H1 (cell line): ENCODE results near the gene TMEM212. TPM values are rescaled to one million over a fixed set of nuclear protein-coding genes. Genes with fewer than 3 reads are reported as not detected.

Experiments
- CTCF ChIA-PET: fragments of 300-600 bp; sonication (Branson Sonifier 250); formaldehyde crosslinking; loops from one replicate; lab custom pipeline; 2021; ENCODE audit not compliant: partially characterized antibody; lab: Charles Lee
- POLR2A ChIA-PET: fragments of 300-600 bp; sonication (Branson Sonifier 250); formaldehyde crosslinking; loops from one replicate; lab custom pipeline; 2021; ENCODE audit warnings: inconsistent platforms; ENCODE audit not compliant: partially characterized antibody; lab: Charles Lee
- DNase-seq, 2 experiments: peaks; one replicate each; pipeline versions ENCODE4 v3.0.0 to v3.0.0-alpha.2; 2010 to 2022; ENCODE audit warnings: low spot score in 2 of 2, low read depth in 1 of 2, mixed read lengths in 1 of 2
- FAIRE-seq: peaks from 2 replicates; lab custom pipeline; 2011; peaks lifted over from hg19 to GRCh38; lab: Jason Lieb, UNC
- H2AFZ ChIP-seq: 2 replicates; pipeline ENCODE4 v1.8.1; 2012; ENCODE audit warnings: low read length, inconsistent platforms
- H2AK5ac ChIP-seq: 2 replicates; pipeline ENCODE4 v1.6.1; 2013; ENCODE audit warnings: low read depth, low read length
- H2BK120ac ChIP-seq: replicated peaks from 2 replicates; pipeline ENCODE3; 2013; ENCODE audit warnings: low read depth, low read length, inconsistent platforms
- H2BK12ac ChIP-seq: 2 replicates; pipeline ENCODE4 v1.6.1; 2013; ENCODE audit warnings: low read depth, low read length
- H2BK15ac ChIP-seq: 2 replicates; pipeline ENCODE4 v1.6.1; 2013; ENCODE audit warnings: low read length
- H2BK20ac ChIP-seq: 2 replicates; pipeline ENCODE4 v1.6.1; 2013; ENCODE audit warnings: low read length
- H2BK5ac ChIP-seq: 2 replicates; pipeline ENCODE4 v1.6.1; 2013; ENCODE audit warnings: low read depth, low read length
- H3K14ac ChIP-seq: 2 replicates; pipeline ENCODE4 v1.6.1; 2013; ENCODE audit warnings: inconsistent platforms; ENCODE audit not compliant: insufficient read length
- H3K18ac ChIP-seq: 2 replicates; pipeline ENCODE4 v1.6.1; 2013; ENCODE audit warnings: low read length; ENCODE audit errors: extremely low read depth
- H3K23ac ChIP-seq: 2 replicates; pipeline ENCODE4 v1.6.1; 2013; ENCODE audit warnings: inconsistent platforms; ENCODE audit not compliant: insufficient read length
- H3K23me2 ChIP-seq: 2 replicates; pipeline ENCODE4 v1.6.1; 2013; ENCODE audit warnings: low read depth, low read length
- H3K27ac ChIP-seq: 2 replicates; pipeline ENCODE4 v1.6.1; 2011; ENCODE audit warnings: low read depth, low read length, inconsistent platforms
- H3K27me3 ChIP-seq, 4 experiments: replicated peaks in 1 of 4; 1 replicate in 1 of 4; 2 replicates in 3 of 4; pipeline versions ENCODE4 v1.6.1 to v1.8.1; 2011 to 2013; ENCODE audit warnings: low read length in 3 of 4, mild to moderate bottlenecking in 3 of 4, inconsistent platforms in 2 of 4, mixed read lengths in 2 of 4, moderate library complexity in 1 of 4; ENCODE audit not compliant: control insufficient read depth in 3 of 4, insufficient read depth in 3 of 4; ENCODE audit errors: extremely low read depth in 1 of 4
- H3K36me3 ChIP-seq, 4 experiments: 2 replicates each; pipeline versions ENCODE4 v1.6.1 to v1.8.1; 2011 to 2013; ENCODE audit warnings: mild to moderate bottlenecking in 4 of 4, low read length in 3 of 4, moderate library complexity in 2 of 4, control low read depth in 1 of 4, inconsistent platforms in 1 of 4; ENCODE audit not compliant: insufficient read depth in 4 of 4, control insufficient read depth in 2 of 4
- H3K4ac ChIP-seq: replicated peaks from 2 replicates; pipeline ENCODE3; 2013; ENCODE audit warnings: low read length, low read depth, mixed read lengths, inconsistent platforms; ENCODE audit not compliant: insufficient read length
- H3K4me1 ChIP-seq, 4 experiments: replicated peaks in 1 of 4; 1 replicate in 1 of 4; 2 replicates in 3 of 4; pipeline versions ENCODE4 v1.6.1 to v1.8.1; 2011 to 2013; ENCODE audit warnings: low read length in 3 of 4, inconsistent platforms in 2 of 4, mixed read lengths in 1 of 4; ENCODE audit not compliant: insufficient read depth in 4 of 4, control insufficient read depth in 3 of 4
- H3K4me2 ChIP-seq, 2 experiments: 2 replicates each; pipeline versions ENCODE4 v1.6.1 to v1.8.1; 2011 to 2013; ENCODE audit warnings: low read depth in 2 of 2, low read length in 2 of 2, control low read depth in 1 of 2, inconsistent platforms in 1 of 2, mild to moderate bottlenecking in 1 of 2; ENCODE audit not compliant: insufficient read depth in 1 of 2
- H3K4me3 ChIP-seq, 4 experiments: fragments of 200-600, 300-600 bp in 1 of 4; sonication (generic), shearing (Covaris generic), sonication (Bioruptor Twin) in 1 of 4; 2 replicates each; pipeline versions ENCODE4 v1.5.1 to v1.8.1; 2011 to 2016; ENCODE audit warnings: low read length in 4 of 4, low read depth in 3 of 4, control low read depth in 2 of 4, inconsistent platforms in 2 of 4, mild to moderate bottlenecking in 2 of 4, mixed read lengths in 1 of 4, moderate library complexity in 1 of 4; ENCODE audit not compliant: insufficient read depth in 2 of 4; ENCODE audit errors: extremely low read depth in 1 of 4
- H3K56ac ChIP-seq: replicated peaks from 2 replicates; pipeline ENCODE3; 2013; ENCODE audit warnings: low read depth, mild to moderate bottlenecking, mixed read lengths, low read length, inconsistent platforms; ENCODE audit not compliant: insufficient read length
- H3K79me1 ChIP-seq: 2 replicates; pipeline ENCODE4 v1.6.1; 2013; ENCODE audit warnings: low read depth, low read length, control low read depth
- H3K79me2 ChIP-seq, 2 experiments: 2 replicates each; pipeline versions ENCODE4 v1.6.1 to v1.8.1; 2012 to 2013; ENCODE audit warnings: low read length in 2 of 2, mild to moderate bottlenecking in 2 of 2, inconsistent platforms in 1 of 2; ENCODE audit not compliant: insufficient read depth in 2 of 2, control insufficient read depth in 1 of 2
- H3K9ac ChIP-seq, 4 experiments: replicated peaks in 1 of 4; 1 replicate in 1 of 4; 2 replicates in 3 of 4; pipeline versions ENCODE4 v1.6.1 to v1.8.1; 2011 to 2013; ENCODE audit warnings: low read depth in 3 of 4, low read length in 3 of 4, control low read depth in 2 of 4, mild to moderate bottlenecking in 2 of 4, moderate library complexity in 2 of 4, inconsistent platforms in 1 of 4; ENCODE audit errors: extremely low read depth in 1 of 4
- H3K9me3 ChIP-seq, 2 experiments: 2 replicates each; pipeline versions ENCODE4 v1.6.1 to v1.8.1; 2012 to 2013; ENCODE audit warnings: mild to moderate bottlenecking in 2 of 2, moderate library complexity in 2 of 2, control low read depth in 1 of 2, inconsistent platforms in 1 of 2, low read depth in 1 of 2, low read length in 1 of 2, mixed read lengths in 1 of 2; ENCODE audit not compliant: insufficient read depth in 2 of 2
- H4K20me1 ChIP-seq, 2 experiments: replicated peaks in 1 of 2; 2 replicates each; pipeline versions ENCODE3 to v1.8.1; 2011 to 2013; ENCODE audit warnings: inconsistent platforms in 2 of 2, low read length in 2 of 2, mild to moderate bottlenecking in 1 of 2; ENCODE audit not compliant: insufficient read depth in 2 of 2, control insufficient read depth in 1 of 2
- H4K5ac ChIP-seq: 2 replicates; pipeline ENCODE4 v1.6.1; 2013; ENCODE audit warnings: low read length, low read depth, mixed read lengths, inconsistent platforms; ENCODE audit not compliant: insufficient read length
- H4K8ac ChIP-seq: 2 replicates; pipeline ENCODE4 v1.8.0; 2013; ENCODE audit warnings: mild to moderate bottlenecking, moderate library complexity, low read length, inconsistent platforms; ENCODE audit not compliant: insufficient read depth; ENCODE audit errors: extremely low read depth
- H4K91ac ChIP-seq: replicated peaks from 2 replicates; pipeline ENCODE3; 2013; ENCODE audit warnings: low read length, mixed read lengths, inconsistent platforms; ENCODE audit not compliant: insufficient read length
- EZH2 ChIP-seq: fragments of 200-600 bp; sonication (generic); IDR thresholded peaks from 2 replicates; pipeline ENCODE4 v1.7.1; 2012; ENCODE audit warnings: low read depth, mild to moderate bottlenecking, moderate library complexity, low read length, inconsistent platforms; ENCODE audit not compliant: severe bottlenecking
- GABPA ChIP-seq: IDR thresholded peaks from 2 replicates; pipeline ENCODE4 v1.6.1; 2011; ENCODE audit warnings: mild to moderate bottlenecking, low read length, moderate library complexity, borderline replicate concordance; ENCODE audit not compliant: insufficient read depth
- RBBP5 ChIP-seq: IDR thresholded peaks from 2 replicates; pipeline ENCODE4 v1.7.1; 2012; ENCODE audit warnings: low read depth, mild to moderate bottlenecking, inconsistent platforms, low read length, moderate library complexity, borderline replicate concordance
- WGBS, 2 experiments: shearing (Covaris generic) in 1 of 2; methylation state at CpG; one replicate each; pipeline versions ENCODE4 v1.1.6 to v1.1.7; 2013 to 2015; ENCODE audit warnings: low lambda C conversion rate in 2 of 2, mixed read lengths in 2 of 2, inconsistent platforms in 1 of 2, low coverage in 1 of 2, missing lambda C conversion rate in 1 of 2; ENCODE audit not compliant: insufficient replicate concordance in 2 of 2, insufficient coverage in 1 of 2, insufficient read length in 1 of 2; ENCODE audit errors: extremely low coverage in 1 of 2, missing lambda C conversion rate in 1 of 2; 5-methylcytosine and 5-hydroxymethylcytosine counted together
- polyA plus RNA-seq, 7 experiments: library from polyadenylated mRNA; depleted of rRNA in 3 of 7; stranded (reverse) in 5 of 7; unstranded in 2 of 7; fragments of >200 nt in 5 of 7; fragments of 200-250 nt in 2 of 7; gene quantifications; 1 replicate in 5 of 7; 2 replicates in 1 of 7; 4 replicates in 1 of 7; pipeline versions ENCODE4 v1.2.1 to v1.2.3, GENCODE V29; 2011 to 2013; ENCODE audit warnings: missing spikeins in 2 of 7, mixed read lengths in 2 of 7
- total RNA-seq: library from RNA; stranded (reverse); fragmentation: NEBNext Ultra II Directional; extraction: Animal tissue kit (Norgen Biotek cat#: 25700); gene quantifications from 2 replicates; pipeline ENCODE4 v1.2.1, GENCODE V29; 2021
- TF ChIP-seq, protein P1 (sequence below): IDR thresholded peaks from 2 replicates; pipeline ENCODE4 v1.6.1; 2012; ENCODE audit warnings: inconsistent platforms
- TF ChIP-seq, protein P2 (sequence below): IDR thresholded peaks from 2 replicates; pipeline ENCODE4 v1.6.1; 2011; ENCODE audit warnings: low read length, improper control_type of control experiment

Gene TMEM212
- total and polyA plus RNA-seq, 2 of the 8 experiments (the other 6 are each of a cell fraction or from before 2014, with no cell fraction given), result not detected

DNA sequence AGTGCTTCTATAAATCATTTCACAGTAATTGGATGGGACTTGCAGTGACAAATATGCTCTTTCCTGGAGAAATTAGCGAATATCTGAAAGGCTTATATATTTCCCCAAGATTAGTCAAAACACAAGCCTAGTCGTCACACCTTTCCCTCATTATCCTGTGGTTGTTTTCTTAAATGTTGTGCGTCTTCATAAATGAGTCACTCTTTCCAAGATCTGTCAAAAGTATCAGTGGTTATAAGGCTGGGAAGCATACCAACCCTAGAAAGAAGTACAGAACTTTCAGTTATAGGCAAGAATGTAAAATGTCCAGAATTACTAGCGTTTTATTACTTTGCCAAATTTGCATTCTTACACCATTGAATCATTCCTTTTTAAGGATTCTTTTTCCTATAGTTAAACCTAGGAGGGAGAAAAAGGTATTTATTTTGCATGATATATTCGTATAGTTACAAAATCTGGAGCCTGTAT lies 33.6 kb downstream of the TMEM212 start:
- H4K8ac ChIP-seq, result no peak overlapping the region
- no peak overlapping the region for H3K9ac ChIP-seq
- peaks cover 0 to 1% (median 0%) of the 10 kb centered on the region in 4 experiments; a peak in 1 of 7 replicates for H3K27me3 ChIP-seq
- no peaks in the 10 kb centered on the region for H3K36me3 ChIP-seq
- H3K56ac ChIP-seq, result no peak overlapping the region
- no peak overlapping the region for H3K4me3 ChIP-seq
- TF ChIP-seq, protein P1, sequence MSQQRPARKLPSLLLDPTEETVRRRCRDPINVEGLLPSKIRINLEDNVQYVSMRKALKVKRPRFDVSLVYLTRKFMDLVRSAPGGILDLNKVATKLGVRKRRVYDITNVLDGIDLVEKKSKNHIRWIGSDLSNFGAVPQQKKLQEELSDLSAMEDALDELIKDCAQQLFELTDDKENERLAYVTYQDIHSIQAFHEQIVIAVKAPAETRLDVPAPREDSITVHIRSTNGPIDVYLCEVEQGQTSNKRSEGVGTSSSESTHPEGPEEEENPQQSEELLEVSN, result no peak
- TF ChIP-seq, protein P2, sequence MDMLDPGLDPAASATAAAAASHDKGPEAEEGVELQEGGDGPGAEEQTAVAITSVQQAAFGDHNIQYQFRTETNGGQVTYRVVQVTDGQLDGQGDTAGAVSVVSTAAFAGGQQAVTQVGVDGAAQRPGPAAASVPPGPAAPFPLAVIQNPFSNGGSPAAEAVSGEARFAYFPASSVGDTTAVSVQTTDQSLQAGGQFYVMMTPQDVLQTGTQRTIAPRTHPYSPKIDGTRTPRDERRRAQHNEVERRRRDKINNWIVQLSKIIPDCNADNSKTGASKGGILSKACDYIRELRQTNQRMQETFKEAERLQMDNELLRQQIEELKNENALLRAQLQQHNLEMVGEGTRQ, result no peak
- TF ChIP-seq GABPA (no peak), EZH2 (no peak), RBBP5 (no peak)
- no peaks in the 10 kb centered on the region for H3K9me3 ChIP-seq
- no peak overlapping the region for H3K4me2 ChIP-seq
- no peak overlapping the region for H2AFZ ChIP-seq
- H3K79me1 ChIP-seq, result no peaks in the 10 kb centered on the region
- no peak overlapping the region for H3K14ac ChIP-seq
- no peak overlapping the region for H3K18ac ChIP-seq
- no peak overlapping the region for H3K23ac ChIP-seq
- FAIRE-seq, result no peak
- no peak overlapping the region for H2BK120ac ChIP-seq
- no peak overlapping the region for H3K27ac ChIP-seq
- H3K79me2 ChIP-seq, result no peaks in the 10 kb centered on the region
- no peak overlapping the region for H2BK20ac ChIP-seq
- H4K20me1 ChIP-seq, result no peaks in the 10 kb centered on the region
- ChIA-PET POLR2A (no interaction called here), CTCF (no interaction called here)
- no peak overlapping the region for H4K91ac ChIP-seq
- no peak overlapping the region for H2BK15ac ChIP-seq
- DNase-seq, result no peak
- H2BK5ac ChIP-seq, result no peak overlapping the region
- peaks cover 2 to 9% (median 5%) of the 10 kb centered on the region in 4 experiments; a peak in 5 of 7 replicates for H3K4me1 ChIP-seq
- no peak overlapping the region for H2AK5ac ChIP-seq
- H3K4ac ChIP-seq, result no peak overlapping the region
- no peaks in the 10 kb centered on the region for H3K23me2 ChIP-seq
- no peak overlapping the region for H2BK12ac ChIP-seq
- no peak overlapping the region for H4K5ac ChIP-seq
- 86% methylated on average over 5 of the region's 5 CpGs; no CpG with 5 or more reads in 1 of the 2 experiments for WGBS, 2 experiments
